HFFc6 (cell line): ENCODE measurements around the gene DDN. TPM values are rescaled to one million over a fixed set of nuclear protein-coding genes. Genes with fewer than 3 reads are reported as not detected.

ENCODE experiments used
- DNase-seq: peaks from one replicate; pipeline ENCODE4 v3.0.0-alpha.2; 2018
- H3K27ac Mint-ChIP-seq: 2 replicates; pipeline ENCODE4 v1.8.0; 2020; ENCODE audit warnings: mild to moderate bottlenecking, mixed read lengths
- H3K27me3 Mint-ChIP-seq: 2 replicates; pipeline ENCODE4 v1.8.0; 2021; ENCODE audit warnings: mild to moderate bottlenecking, moderate library complexity, mixed read lengths; ENCODE audit not compliant: insufficient read depth
- H3K36me3 Mint-ChIP-seq: 2 replicates; pipeline ENCODE4 v1.8.0; 2021; ENCODE audit warnings: low read depth, mixed read lengths
- H3K4me1 Mint-ChIP-seq: 2 replicates; pipeline ENCODE4 v1.8.0; 2020; ENCODE audit warnings: low read depth, mixed read lengths
- H3K4me3 Mint-ChIP-seq: 2 replicates; pipeline ENCODE4 v1.8.0; 2020; ENCODE audit warnings: mild to moderate bottlenecking, moderate library complexity, mixed read lengths
- H3K9me3 Mint-ChIP-seq: 2 replicates; pipeline ENCODE4 v1.8.0; 2020; ENCODE audit warnings: mild to moderate bottlenecking, mixed read lengths
- total RNA-seq, 6 experiments: library from RNA; stranded (reverse); fragmentation: NEBNext Ultra II Directional; extraction: Animal tissue kit (Norgen Biotek cat#: 25700); gene quantifications; 2 replicates in 1 of 6; 3 replicates in 5 of 6; pipeline ENCODE4 v1.2.3, GENCODE V29; 2021
- TF ChIP-seq, protein P1 (sequence below): fragments of 200-600 bp; sonication (generic); IDR thresholded peaks from 2 replicates; pipeline ENCODE4 v1.5.0; 2021; ENCODE audit warnings: antibody characterized with exemption, mild to moderate bottlenecking

Gene DDN
- total RNA-seq, 6 experiments from 2014 or later: 0.17 to 0.40 (median 0.23) TPM

- TF ChIP-seq, protein P1, sequence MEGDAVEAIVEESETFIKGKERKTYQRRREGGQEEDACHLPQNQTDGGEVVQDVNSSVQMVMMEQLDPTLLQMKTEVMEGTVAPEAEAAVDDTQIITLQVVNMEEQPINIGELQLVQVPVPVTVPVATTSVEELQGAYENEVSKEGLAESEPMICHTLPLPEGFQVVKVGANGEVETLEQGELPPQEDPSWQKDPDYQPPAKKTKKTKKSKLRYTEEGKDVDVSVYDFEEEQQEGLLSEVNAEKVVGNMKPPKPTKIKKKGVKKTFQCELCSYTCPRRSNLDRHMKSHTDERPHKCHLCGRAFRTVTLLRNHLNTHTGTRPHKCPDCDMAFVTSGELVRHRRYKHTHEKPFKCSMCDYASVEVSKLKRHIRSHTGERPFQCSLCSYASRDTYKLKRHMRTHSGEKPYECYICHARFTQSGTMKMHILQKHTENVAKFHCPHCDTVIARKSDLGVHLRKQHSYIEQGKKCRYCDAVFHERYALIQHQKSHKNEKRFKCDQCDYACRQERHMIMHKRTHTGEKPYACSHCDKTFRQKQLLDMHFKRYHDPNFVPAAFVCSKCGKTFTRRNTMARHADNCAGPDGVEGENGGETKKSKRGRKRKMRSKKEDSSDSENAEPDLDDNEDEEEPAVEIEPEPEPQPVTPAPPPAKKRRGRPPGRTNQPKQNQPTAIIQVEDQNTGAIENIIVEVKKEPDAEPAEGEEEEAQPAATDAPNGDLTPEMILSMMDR: no peak
- H3K27me3 Mint-ChIP-seq: peaks cover 2% of the 10 kb centered on the region; the same call in 1 of the 2 replicates
- peaks cover 20% of the 10 kb centered on the region for H3K36me3 Mint-ChIP-seq
- H3K27ac Mint-ChIP-seq: no peak overlapping the region
- no peaks in the 10 kb centered on the region for H3K9me3 Mint-ChIP-seq
- no peak for DNase-seq
- no peaks in the 10 kb centered on the region for H3K4me1 Mint-ChIP-seq
- no peak overlapping the region for H3K4me3 Mint-ChIP-seq
These were observed 26.3 kb upstream of the DDN start for GRCh38 chr12:49025463-49025862.

GRCh38 chr12:49024543-49024942 lies 25.4 kb upstream of the DDN start:
- Mint-ChIP-seq H3K27me3 (peaks cover 5% of the 10 kb centered on the region; the same call in 1 of the 2 replicates), H3K4me1 (peaks cover 5% of the 10 kb centered on the region), H3K36me3 (peaks cover 15% of the 10 kb centered on the region), H3K4me3 (no peak overlapping the region), H3K9me3 (no peaks in the 10 kb centered on the region), H3K27ac (no peak overlapping the region)
- TF ChIP-seq, protein P1: no peak
- DNase-seq: no peak

DNA sequence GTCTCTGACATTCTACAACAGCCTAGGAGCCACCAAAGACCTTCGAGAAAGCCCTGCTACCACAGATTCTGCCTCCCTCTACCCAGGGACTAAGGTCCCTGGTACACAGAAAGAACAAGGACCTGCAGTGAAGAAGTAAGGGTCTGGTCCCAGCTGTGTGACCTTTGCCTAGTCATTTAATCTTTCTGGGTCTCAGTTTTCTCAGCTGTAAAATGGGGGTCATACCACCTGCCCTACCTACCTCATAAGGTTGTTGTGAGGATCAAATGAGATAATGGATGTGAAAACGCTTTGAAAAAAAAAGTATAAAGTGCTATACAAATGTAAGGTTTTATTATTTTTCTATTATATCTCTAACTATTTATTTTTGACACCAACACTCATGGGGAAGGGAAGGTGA lies 24.6 kb upstream of the DDN start:
- H3K27ac Mint-ChIP-seq: peak overlapping the region; percentile 18; the same call in 1 of the 2 replicates
- H3K4me1 Mint-ChIP-seq: peaks cover 12% of the 10 kb centered on the region
- H3K27me3 Mint-ChIP-seq: peaks cover 7% of the 10 kb centered on the region; the same call in 1 of the 2 replicates
- DNase-seq: no peak
- no peaks in the 10 kb centered on the region for H3K9me3 Mint-ChIP-seq
- TF ChIP-seq, protein P1: no peak
- peaks cover 15% of the 10 kb centered on the region for H3K36me3 Mint-ChIP-seq
- no peak overlapping the region for H3K4me3 Mint-ChIP-seq

- TF ChIP-seq, protein P1: no peak
- DNase-seq: no peak
- Mint-ChIP-seq H3K27ac (0 out of 2 replicates have a peak overlapping the region, but pooled peaks have one; percentile 40), H3K9me3 (no peaks in the 10 kb centered on the region), H3K4me3 (no peak overlapping the region), H3K36me3 (peaks cover 10% of the 10 kb centered on the region), H3K4me1 (peaks cover 18% of the 10 kb centered on the region), H3K27me3 (peaks cover 10% of the 10 kb centered on the region)
These were observed 23.5 kb upstream of the DDN start for GRCh38 chr12:49022558-49023178.

DNA sequence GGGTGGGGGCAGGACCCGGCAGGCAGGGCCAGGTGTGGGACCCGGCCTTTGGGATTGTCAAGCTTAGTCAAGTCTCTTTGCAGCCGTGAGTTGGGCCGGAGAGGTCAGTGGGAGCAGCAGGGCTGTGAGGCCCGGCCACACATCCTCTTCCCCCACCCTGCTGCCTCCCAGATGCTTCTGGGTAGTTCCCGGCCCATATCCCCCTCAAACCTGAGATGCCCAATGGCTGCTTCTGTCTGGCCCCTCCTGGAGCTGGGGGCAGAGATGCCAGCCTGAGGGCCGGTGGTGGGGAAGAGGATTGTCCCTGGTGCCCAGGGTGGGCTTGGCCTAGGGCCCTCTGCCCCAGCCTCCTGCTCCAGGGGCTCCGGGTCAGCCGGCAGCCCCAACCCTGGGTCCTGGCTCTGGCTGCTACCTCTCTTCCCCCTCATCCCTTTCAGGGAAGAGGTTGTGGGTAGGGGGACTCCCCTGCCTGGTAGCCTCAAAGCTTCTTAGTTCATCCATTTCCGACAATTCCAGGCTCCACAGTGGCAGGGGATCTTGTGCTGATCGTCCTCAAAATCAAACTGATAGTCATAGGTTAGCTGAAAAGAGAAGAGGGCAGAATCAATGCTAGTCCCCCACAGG lies 22.2 kb upstream of the DDN start:
- H3K36me3 Mint-ChIP-seq: peaks cover 14% of the 10 kb centered on the region
- H3K27me3 Mint-ChIP-seq: peaks cover 10% of the 10 kb centered on the region
- H3K27ac Mint-ChIP-seq: peak overlapping the region; percentile 16; the same call in 1 of the 2 replicates
- DNase-seq: no peak
- H3K4me1 Mint-ChIP-seq: peaks cover 31% of the 10 kb centered on the region
- no peaks in the 10 kb centered on the region for H3K9me3 Mint-ChIP-seq
- no peak overlapping the region for H3K4me3 Mint-ChIP-seq
- TF ChIP-seq, protein P1: no peak
